Mesodermal cell (in vitro differentiated cells): ENCODE measurements around the gene AFG1L.

ENCODE experiments used
- H3K27ac ChIP-seq: 2 replicates; pipeline ENCODE4 v1.7.0; 2013; ENCODE audit warnings: mild to moderate bottlenecking, low read depth, low read length, moderate library complexity; ENCODE audit not compliant: severe bottlenecking
- H3K36me3 ChIP-seq: 2 replicates; pipeline ENCODE4 v1.7.1; 2013; ENCODE audit warnings: mild to moderate bottlenecking, low read length, moderate library complexity; ENCODE audit not compliant: control insufficient read depth, insufficient read depth
- H3K4me1 ChIP-seq: one replicate; pipeline ENCODE4 v1.7.1; 2013; ENCODE audit warnings: mild to moderate bottlenecking, low read length; ENCODE audit not compliant: insufficient read depth, control insufficient read depth, poor library complexity, severe bottlenecking
- H3K4me3 ChIP-seq: 2 replicates; pipeline ENCODE4 v1.7.0; 2013; ENCODE audit warnings: low read length, control low read depth, mild to moderate bottlenecking; ENCODE audit not compliant: insufficient read depth, poor library complexity, severe bottlenecking; ENCODE audit errors: extremely low read depth
- H3K9me3 ChIP-seq: 2 replicates; pipeline ENCODE4 v1.7.1; 2013; ENCODE audit warnings: mild to moderate bottlenecking, low read length, moderate library complexity; ENCODE audit not compliant: control insufficient read depth
- whole genome bisulfite sequencing, 2 experiments: methylation state at CpG; one replicate each; pipeline ENCODE4 v1.1.5; 2013; ENCODE audit warnings: missing lambda C conversion rate in 2 of 2; ENCODE audit not compliant: insufficient coverage in 2 of 2; 5-methylcytosine and 5-hydroxymethylcytosine counted together

AFG1L gene

GRCh38 chr6:108350528-108350927 is 55.7 kb downstream of the AFG1L start:
- Histone ChIP-seq H3K9me3 (no peaks in the 10 kb centered on the region), H3K27ac (no peak overlapping the region), H3K36me3 (no peaks in the 10 kb centered on the region), H3K4me3 (no peak overlapping the region), H3K4me1 (peaks cover 3% of the 10 kb centered on the region)
- WGBS, 2 experiments, result no CpG with 5 or more reads among the region's 1 CpG

- 100% methylated on average over 1 of the region's 1 CpG for WGBS, 2 experiments
- no peaks in the 10 kb centered on the region for H3K9me3 ChIP-seq
- no peak overlapping the region for H3K4me3 ChIP-seq
- no peak overlapping the region for H3K27ac ChIP-seq
- peaks cover 3% of the 10 kb centered on the region for H3K4me1 ChIP-seq
- H3K36me3 ChIP-seq, result no peaks in the 10 kb centered on the region
Observed at GRCh38 chr6:108353853-108354252, 59.0 kb downstream of the AFG1L start.

GRCh38 chr6:108355120-108355519 is 60.3 kb downstream of the AFG1L start:
- Histone ChIP-seq H3K4me3 (no peak overlapping the region), H3K36me3 (no peaks in the 10 kb centered on the region), H3K27ac (no peak overlapping the region), H3K9me3 (no peaks in the 10 kb centered on the region), H3K4me1 (peaks cover 9% of the 10 kb centered on the region)
- WGBS, 2 experiments, result no CpG with 5 or more reads among the region's 2 CpGs

GRCh38 chr6:108355890-108356289 is 61.0 kb downstream of the AFG1L start:
- Histone ChIP-seq H3K4me1 (peaks cover 17% of the 10 kb centered on the region), H3K4me3 (no peak overlapping the region), H3K36me3 (no peaks in the 10 kb centered on the region), H3K9me3 (no peaks in the 10 kb centered on the region), H3K27ac (no peak overlapping the region)
- WGBS, 2 experiments, result 100% methylated on average over 2 of the region's 2 CpGs; no CpG with 5 or more reads in 1 of the 2 experiments

GRCh38 chr6:108359901-108360882 is 65.3 kb downstream of the AFG1L start:
- no peak overlapping the region for H3K27ac ChIP-seq
- no peak overlapping the region for H3K4me3 ChIP-seq
- H3K9me3 ChIP-seq, result no peaks in the 10 kb centered on the region
- H3K36me3 ChIP-seq, result no peaks in the 10 kb centered on the region
- 50% methylated on average over 1 of the region's 5 CpGs; no CpG with 5 or more reads in 1 of the 2 experiments for WGBS, 2 experiments
- peaks cover 22% of the 10 kb centered on the region for H3K4me1 ChIP-seq

GRCh38 chr6:108360919-108361311 is 66.1 kb downstream of the AFG1L start:
- Histone ChIP-seq H3K27ac (no peak overlapping the region), H3K36me3 (no peaks in the 10 kb centered on the region), H3K4me1 (peaks cover 22% of the 10 kb centered on the region), H3K4me3 (no peak overlapping the region), H3K9me3 (no peaks in the 10 kb centered on the region)
- WGBS, 2 experiments, result 83 to 100% methylated on average over 1 of the region's 2 CpGs

- H3K36me3 ChIP-seq, result no peaks in the 10 kb centered on the region
- no peak overlapping the region for H3K4me3 ChIP-seq
- H3K4me1 ChIP-seq, result peaks cover 22% of the 10 kb centered on the region
- no peak overlapping the region for H3K27ac ChIP-seq
- WGBS, 2 experiments, result 92 to 93% methylated on average over 4 to 5 of the region's 5 CpGs
- no peaks in the 10 kb centered on the region for H3K9me3 ChIP-seq
Observed at GRCh38 chr6:108361312-108361932, 66.6 kb downstream of the AFG1L start.

- Histone ChIP-seq H3K9me3 (no peaks in the 10 kb centered on the region), H3K4me1 (peaks cover 22% of the 10 kb centered on the region), H3K4me3 (no peak overlapping the region), H3K27ac (no peak overlapping the region), H3K36me3 (no peaks in the 10 kb centered on the region)
- WGBS, 2 experiments, result 40% methylated on average over 1 of the region's 1 CpG; no CpG with 5 or more reads in 1 of the 2 experiments
Observed at GRCh38 chr6:108362455-108362854, 67.6 kb downstream of the AFG1L start.

GRCh38 chr6:108363113-108363512 is 68.3 kb downstream of the AFG1L start:
- H3K9me3 ChIP-seq, result no peaks in the 10 kb centered on the region
- H3K4me1 ChIP-seq, result peaks cover 22% of the 10 kb centered on the region
- no peak overlapping the region for H3K4me3 ChIP-seq
- H3K27ac ChIP-seq, result no peak overlapping the region
- WGBS, 2 experiments, result no CpG with 5 or more reads among the region's 3 CpGs
- H3K36me3 ChIP-seq, result no peaks in the 10 kb centered on the region

- 70 to 91% methylated on average over 5 to 6 of the region's 6 CpGs for WGBS, 2 experiments
- no peak overlapping the region for H3K4me3 ChIP-seq
Observed at GRCh38 chr6:108363889-108364313, 69.0 kb downstream of the AFG1L start.

More at GRCh38 chr6:108363889-108364313, 69.0 kb downstream of the AFG1L start:
- peaks cover 22% of the 10 kb centered on the region for H3K4me1 ChIP-seq
- H3K9me3 ChIP-seq, result no peaks in the 10 kb centered on the region
- no peak overlapping the region for H3K27ac ChIP-seq
- no peaks in the 10 kb centered on the region for H3K36me3 ChIP-seq
